ENCODE results near the gene ATP6V1B1.

ATP6V1B1 gene

DNA sequence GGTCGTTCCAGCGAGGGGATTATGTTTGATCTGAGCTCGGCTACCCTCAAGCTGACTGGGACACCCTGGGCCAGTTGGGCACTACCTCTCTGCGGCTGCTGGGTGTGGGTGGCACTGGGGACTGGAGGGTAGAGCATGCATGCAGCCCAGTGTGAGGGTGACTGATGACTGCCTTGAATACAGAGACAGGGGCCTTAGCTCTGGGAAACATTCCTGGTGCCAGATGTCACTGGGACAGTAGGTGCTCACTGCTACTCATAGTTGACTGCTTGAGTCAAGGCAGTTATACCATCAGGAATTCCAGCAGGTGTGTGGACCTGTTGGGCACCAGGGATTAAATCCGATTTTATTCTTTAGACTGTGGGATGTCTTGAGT lies 33.6 kb upstream of the ATP6V1B1 start:
- DNase-seq, result no peak

DNA sequence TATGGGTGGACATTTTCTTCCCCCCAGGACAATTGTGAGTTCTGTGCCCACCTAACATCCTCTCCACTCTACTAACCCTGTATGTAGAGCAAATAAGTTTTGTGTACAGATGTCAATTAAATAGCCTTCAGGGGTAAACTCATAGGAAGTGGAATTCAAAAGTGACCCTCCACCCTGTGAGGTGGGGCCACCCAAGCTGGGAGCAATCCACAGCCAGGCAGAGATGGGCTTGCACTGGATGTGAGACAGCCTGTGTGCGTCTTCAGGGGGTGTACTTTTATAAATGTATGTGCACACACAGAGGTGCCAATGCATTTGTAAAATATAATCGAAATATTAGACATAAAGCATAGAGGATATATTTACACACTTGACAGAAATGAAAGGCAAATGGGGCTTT lies 33.1 kb upstream of the ATP6V1B1 start:
- no peak for DNase-seq

DNA sequence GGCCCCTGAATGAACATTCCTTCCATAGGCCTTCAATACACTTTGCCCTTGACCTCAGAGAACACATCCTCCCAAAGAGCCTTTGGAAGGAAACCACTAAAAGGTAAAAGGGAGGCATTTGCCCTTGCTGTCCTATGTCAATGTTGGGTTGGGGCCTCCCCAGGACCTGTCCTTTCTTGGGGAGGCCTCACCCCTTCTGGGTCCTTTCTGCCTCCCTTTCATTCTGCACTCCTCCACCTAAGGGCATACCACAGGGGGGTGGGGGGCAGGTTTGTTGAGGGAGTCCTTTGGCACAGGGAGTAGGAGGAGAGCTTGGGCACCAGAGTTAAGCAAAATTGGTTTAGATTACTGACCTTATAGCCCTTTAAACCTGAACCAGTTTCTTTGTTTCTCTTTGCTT lies 32.5 kb upstream of the ATP6V1B1 start:
- DNase-seq, result no peak

DNA sequence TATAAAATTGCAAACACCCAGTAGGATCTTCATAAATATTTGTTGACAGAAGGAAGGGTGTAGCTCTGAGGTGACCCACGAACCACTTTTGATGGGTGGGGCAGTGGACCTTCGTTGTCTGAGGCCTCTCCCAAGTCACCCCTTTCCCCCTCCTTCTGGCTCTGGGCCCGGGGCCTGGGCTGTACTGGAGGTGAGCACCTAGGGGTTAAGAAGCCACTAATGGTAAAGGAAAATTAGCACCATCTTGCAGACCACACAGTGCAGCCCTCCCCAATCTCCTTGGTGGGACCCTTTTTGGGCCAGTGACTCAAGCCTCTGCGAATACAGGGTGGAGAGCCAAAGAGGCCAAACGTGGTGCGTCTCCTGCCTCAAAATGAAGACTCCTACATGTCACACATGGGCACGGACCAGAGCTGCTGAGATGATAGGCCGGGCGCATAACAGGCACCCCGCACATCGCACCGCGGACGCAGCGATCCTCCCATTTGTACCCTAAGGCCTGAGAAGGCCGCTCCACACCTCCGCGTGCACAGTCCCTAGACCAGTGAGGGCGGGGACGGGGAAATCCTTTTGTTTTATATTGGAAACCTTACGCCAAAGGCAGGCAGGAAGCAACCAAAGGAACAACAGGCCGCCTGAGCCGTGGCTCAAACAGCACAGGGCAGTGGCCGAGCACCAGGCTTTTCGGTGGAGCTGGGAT lies 31.9 kb upstream of the ATP6V1B1 start:
- no peak for DNase-seq

DNA sequence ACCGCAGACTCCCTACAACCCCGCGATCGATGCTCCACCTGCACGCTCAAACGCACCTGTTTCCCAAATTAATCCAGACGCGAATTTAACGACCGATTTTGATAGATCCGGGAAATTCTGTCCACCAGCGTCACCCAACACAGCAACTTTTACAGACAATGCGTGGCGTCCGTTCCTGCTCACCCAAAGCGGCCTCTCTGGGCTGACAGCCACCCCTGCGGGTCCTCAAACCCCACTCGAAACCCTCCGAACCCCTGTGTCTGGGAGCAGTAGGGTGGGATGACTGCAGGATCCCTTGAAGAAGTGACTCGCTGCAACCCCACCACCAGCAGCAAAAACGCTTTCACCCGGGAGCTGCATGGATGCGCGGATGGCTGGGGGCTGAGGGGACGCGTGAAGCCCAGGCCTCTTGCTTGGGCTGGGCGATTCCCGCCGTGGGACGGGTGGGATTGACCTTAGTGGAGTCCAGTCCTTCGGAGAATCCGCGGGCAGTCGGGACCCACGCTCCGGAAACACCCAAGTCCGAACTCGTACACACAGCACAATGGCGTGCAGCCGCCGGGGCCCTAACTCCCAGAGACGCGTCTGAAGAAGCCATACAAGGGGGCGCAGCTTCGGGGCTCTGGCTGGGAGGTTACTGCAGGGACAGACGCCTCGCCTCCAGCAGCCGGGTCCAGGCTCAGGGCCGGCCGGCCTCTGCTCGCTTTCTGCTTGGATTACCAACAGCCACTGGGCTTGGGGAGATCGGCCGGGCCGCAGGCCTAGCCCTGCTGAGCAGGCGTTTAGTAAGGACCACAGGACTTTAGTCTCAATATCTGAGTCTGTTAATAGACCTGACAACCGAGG lies 31.1 kb upstream of the ATP6V1B1 start:
- no peak for DNase-seq

DNA sequence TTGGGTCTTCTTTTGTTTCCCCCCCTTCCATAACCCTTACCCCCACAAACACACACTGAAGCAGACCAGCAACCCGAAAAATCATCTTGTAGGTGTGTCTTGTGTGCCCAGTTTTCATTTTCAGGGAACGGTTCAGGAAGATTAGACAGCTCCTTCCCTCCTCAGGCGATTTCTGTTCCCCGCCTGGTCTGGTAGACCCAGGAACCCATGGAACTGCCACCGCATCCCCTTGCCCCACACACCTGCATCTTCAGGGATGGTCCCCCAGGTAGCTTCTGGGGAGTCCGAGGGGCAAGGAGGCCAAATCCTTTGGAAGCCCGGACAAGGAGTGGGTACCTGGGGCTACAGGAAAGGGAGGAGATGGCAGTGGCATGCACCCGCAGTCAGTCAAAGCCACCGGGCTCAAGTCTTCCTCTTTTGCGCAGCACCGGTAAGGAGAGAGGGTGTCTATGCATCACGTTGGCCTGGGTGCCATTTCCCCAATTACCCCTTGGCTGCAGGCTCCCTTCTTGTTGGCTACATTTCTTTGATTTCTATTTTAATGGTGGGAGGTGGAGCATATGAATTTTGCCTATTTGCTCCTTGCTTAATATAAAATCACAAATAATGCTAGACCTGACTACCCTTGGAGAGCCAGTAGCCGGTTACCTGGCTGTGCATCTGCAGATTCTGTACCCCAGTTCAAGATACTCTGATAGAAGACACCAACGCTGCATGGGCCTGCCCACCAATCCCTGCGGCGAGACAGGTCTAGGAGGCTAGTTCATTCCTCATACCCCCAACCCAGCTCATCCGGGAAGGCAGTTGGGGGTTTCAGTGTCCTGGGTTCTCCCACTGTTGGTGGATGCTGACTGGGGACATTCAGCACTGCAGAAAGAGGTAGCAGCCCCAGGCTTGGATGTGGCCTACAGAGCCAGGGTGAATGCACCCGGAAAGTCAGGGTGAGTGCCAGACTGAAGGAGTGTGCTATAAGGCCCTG lies 30.0 kb upstream of the ATP6V1B1 start:
- DNase-seq, result no peak

DNA sequence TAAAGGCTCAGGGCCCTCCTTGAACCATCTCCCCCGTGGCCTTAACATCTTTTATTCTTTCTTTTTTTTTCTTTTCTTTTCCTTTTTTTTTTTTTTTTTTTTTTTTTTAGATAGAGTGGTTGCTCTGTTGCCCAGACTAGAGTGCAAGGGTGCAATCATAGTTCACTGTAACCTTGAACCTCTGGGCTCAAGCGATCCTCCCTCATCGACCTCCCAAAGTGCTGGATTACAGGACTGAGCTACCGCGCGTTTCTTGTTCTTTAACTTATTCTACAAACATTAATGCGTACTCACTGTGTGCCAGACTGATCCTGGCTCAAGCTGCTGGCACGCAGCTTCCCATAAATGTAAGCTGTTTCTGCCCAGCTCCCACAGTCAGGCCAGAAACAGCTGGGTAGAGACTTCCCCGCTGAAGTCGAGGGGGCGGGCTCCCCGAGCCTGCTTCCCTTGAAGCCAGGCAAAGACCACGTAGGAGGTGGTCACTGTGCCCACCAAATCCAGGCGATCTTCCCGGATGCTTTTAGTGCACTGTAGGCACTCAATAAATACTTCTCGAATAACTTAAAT lies 29.2 kb upstream of the ATP6V1B1 start:
- DNase-seq, result no peak

DNA sequence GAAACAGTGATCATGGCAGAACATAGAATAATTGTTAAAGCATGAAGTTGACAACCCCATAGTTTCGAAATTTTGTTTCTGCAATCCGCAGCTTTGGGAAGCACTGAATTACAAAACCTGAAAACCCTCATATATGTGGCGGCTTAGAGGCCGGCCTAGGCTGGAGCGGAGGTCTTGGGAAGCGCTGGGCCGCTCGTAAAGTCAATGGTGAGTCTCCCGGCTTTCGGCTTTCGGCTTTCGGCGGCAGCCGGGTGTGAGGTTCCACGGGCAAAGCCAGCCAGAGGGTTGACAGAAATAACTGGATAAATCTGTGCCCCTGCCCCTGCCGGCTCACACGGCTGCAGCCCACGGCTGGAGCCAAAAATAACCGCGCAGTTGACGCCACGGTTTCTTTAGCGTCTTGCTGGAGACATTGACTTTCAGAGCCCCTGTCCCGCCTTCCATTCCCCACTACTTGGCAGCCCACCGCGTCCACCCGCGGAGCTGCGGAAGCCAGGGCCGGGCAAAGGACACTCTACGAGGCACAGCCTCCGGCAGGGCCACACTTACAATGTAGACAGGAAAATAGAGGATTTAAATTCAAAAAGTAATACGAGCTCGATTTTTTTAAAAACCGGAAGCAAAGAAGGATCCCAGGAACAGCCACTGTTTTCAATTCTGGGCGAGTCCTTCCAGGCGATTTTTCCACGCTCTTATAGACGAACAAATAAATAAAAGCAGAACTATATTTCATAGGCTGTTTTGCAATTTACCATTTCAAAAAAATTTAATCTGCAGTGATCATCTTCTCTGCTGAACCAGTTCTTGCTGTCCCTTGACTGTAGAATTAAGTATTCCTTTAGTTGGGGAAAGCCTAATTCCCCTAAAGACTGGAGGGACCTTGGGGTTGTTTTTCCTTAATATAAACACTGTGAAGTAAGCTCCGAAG lies 28.3 kb upstream of the ATP6V1B1 start:
- no peak for DNase-seq

DNA sequence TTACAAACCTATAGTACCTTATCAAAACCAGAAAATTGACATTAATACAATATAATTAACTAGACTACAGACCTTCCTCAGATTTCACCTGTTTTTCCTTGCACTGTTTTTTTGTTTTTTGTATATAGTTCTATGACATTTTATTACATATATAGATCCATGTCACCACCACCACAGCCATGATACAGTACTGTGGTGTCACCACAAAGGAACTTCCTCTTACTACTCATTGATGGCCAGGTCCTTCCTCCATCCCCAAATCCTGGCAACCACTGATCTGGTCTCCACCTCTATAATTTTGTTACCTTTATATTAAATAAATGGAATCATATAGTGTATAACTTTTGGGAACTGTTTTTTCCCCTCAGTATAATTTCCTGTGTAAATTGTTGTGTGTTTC lies 19.4 kb upstream of the ATP6V1B1 start:
- DNase-seq, result no peak

DNA sequence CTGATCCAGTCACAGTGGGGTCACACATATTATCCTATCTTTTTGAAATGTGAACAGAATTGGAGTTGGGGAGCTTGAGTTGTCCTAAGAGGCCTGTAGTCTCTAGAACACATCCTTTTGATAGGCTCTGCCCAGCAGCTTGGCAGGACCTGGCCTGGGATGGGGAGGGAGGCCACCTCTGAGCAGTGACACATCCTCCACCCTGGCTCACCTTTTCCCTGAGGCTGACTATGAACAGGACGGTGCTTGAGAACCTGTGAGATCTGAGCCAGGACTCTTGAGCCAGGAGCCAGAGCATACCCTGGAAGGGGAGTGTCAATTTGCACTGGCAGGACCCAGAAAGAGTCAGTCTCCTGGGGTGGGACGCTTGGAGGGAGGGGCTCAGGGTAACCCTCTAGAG lies 17.7 kb upstream of the ATP6V1B1 start:
- no peak for DNase-seq

DNA sequence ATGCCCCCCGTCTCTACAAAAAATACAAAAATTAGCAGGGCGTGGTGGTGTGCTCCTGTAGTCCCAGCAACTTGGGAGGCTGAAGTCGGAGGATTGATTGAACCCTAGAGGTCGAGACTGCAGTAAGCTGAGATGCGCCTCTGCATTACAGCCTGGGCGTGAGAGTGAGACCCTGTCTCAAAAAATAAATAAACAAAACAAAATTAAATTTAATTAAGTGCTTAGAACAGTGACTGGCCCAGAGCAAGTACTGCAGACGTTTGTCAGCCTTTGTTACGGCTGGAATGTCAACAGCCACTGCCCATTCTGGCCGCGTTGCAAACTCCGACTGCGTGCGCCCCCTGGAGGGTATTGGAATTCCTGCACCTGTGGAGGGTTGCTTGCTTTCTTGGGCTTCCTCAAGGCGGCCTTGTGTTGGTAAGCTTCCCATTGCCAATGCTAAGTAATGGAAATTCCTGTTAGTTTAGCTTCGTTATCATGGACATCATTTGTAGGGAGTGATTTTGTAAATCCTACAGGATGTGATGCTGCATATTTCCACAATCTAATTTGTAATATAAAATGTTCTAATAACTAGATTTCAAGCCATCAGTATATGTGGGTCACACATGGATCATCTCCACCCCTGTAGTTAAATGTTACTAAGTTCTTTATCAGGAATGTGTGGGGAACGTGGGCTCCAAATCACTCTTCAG lies 15.9 kb upstream of the ATP6V1B1 start:
- no peak for DNase-seq

DNA sequence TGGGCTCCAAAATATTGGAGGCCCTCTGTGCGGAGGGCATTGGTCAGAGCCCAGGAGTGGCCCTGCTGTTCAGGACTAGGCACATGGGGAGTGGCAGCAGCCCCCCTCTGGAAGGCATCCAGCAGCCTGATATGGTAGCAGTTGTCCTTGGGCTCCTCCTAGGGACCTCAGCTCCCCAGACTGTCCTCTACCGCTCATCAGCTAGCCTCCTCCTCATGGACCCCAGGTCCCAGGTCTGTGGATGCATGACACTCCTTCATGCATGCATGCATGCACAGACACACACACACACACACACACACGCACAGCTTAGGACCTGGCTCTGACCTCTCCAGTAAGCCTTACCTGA lies 15.4 kb upstream of the ATP6V1B1 start:
- no peak for DNase-seq

DNA sequence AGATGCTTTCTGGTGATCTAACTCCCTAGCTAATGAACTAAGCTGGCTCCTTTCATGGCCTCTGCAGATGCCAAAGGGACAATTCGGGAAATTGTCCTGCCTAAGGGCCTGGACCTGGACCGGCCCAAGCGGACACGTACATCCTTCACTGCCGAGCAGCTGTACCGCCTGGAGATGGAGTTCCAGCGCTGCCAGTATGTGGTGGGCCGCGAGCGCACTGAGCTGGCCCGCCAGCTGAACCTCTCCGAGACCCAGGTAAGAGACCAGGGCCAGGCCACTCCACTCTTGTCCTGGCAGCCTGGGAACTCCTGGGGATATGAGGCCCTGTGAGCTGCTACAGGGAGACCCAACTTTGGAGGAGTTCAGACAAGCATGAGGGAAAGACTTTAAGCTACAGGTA lies 14.7 kb upstream of the ATP6V1B1 start:
- DNase-seq, result no peak

DNA sequence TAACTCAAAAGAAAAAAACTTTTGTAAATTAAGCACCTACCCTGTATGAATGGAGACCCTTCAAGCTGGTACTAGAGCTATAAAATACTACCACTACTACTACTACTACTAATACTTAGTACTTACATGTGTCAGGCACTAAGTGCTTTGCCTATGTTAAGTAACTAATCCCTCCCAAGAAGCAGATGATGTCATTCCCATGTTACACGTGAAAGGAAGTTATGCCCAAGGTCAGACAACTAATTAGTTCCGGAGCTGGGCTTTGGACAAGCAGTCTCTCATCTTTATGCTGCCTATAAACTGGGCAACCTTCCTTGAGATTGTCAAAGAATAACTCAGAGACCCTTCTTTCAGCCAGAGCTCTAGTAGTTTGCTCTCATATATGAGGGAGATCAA lies 13.9 kb upstream of the ATP6V1B1 start:
- DNase-seq, result no peak

DNA sequence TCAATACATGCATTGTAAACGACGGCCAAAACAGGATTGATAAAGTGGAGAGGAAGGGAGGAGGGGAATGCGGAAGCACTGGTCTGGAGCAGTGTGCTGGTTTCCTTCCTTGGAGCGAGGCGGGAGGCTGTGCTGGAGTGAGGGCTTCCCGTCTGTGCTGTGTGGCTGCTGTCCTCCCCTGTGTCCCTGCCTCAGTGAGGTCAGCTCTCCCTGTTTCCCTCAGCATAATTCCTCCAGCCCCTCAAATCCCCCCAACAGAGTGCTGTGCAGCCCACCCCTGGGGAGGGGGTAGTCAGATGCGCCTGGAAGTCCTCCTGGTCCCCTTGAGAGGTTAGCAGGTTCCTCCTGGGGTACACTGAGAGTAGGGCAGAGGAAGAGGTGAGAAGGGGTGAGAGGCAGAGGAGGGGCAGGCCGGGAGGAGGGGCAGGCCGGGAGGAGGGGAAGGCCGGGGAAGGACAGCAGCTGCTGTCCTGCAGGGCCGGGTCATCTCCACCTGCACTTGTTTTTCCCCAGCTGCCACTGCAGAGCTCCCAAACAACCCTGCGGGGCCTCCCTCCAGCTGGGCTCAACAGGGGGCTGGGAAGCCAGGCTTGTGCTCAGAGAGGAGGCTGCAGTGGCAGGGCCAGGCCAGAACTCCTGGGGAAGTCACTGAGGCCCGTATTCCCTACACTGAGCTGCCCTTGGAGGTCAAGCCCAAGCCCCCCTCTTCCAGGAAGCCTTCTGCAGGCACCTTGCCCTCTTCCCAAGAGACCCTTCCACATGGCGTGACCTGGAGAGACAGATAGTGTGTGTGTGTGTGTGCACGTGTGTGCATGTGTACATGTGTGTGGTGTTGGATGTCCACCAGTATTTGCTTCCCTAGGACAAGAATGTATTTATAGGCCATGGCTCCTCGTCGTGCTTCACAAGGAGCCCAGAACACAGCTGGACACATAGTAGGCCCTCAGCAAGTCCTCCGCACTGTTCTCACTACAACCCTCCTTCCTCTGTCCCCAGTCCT lies 13.2 kb upstream of the ATP6V1B1 start:
- no peak for DNase-seq

DNA sequence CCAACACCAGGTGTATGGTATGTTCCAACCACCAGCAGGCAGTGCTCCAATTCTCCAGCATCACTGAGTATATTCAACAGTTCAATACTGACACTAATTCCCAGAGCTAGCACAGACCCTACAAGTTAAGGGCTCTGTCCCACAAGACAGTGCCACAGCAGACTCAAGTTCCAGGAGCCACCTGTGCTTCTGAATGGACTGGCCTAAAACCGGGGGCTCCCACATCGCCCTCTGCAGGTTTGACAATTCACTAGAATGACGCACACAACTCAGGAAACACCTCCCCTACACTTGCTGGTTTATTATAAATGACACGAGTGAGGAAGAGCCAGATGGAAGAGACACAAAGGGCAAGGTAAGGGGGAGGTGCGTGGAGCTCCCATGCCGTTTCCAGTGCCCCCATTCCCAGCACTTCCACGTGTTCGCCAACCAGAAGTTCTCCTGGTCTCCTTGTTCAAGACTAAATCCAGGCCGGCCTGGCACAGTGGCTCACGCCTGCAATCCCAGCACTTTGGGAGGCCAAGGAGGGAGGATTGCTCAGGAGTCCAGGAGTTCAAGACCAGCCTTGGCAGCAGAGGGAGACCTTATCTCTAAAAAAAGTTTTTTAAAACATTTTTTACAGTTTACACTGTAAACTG lies 12.2 kb upstream of the ATP6V1B1 start:
- DNase-seq, result no peak

DNA sequence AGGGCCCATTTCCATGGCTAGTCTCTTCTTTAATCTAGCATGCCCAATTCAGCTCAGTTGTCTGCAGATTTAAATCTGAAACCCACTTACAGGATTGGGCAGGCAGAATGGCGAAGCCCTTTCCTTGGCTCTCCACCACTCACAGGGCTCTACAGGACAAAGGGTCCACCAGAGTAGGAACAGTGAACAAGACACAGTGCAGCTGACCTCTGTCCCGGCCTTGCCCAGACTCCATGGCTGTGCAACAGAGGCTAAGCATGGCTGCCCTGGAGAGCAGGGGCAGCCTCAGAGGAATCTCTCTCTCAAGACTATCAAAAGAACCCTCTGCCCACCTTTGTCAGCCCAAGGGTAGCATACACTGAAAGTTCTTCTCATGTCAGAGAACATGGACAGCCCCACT lies 9.7 kb upstream of the ATP6V1B1 start:
- no peak for DNase-seq

DNA sequence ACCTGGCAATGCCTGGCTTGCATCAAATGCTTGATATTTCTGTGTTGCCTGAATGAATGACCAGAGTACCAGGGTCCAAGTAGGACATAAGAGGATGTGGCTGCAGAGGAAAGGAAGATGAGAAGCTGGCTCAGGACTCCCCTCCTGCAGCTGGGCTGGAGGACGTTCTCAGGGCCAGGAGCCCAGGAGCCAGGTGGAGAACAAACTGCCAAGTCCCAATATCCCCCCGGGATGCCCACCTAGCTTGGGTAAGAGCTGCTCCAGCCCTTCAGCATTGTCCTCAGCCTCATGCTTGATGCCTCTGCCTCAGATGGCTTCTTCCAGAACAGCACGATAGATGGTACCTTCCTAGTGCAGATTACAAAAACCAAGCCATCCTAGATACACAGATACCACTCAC lies 8.6 kb upstream of the ATP6V1B1 start:
- no peak for DNase-seq

DNA sequence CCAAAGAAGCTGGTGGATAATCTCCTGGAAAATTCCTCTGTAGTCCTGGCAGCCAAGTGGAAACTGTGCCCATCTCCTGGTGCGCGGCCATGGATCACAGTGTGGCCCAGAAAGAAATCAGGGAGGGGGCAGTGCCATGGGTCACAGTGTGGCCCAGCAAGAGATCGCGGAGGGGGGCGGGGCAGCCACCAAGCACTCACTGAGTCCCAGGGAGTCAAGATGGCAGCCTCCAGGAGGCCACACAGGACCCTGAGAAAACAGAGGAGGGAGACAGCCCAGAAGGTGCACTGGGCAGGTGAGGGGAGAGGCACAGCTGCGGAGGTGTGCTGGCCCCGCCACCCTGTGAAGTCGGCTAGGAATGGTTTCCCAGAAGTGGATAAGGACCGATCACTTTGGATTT lies 8.1 kb upstream of the ATP6V1B1 start:
- DNase-seq, result no peak

DNA sequence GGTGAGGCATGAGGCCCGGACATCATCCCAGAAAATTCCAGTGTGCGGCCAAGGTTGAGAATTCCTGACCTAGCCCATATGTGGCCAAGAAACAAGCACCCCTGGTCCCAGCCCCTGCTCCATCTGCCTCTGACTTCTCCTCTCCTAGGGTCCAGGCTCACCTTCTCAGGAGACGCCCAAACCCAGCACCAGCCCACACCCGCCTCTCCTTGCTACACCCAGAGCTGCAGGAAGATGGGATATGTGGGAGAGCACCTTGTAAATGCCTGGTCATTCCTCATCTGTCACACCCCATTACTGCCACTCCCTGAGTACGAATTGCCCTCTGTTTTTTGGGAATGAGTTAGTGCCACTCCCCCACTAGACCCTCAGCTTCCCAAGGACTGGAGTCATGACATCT lies 7.3 kb upstream of the ATP6V1B1 start:
- no peak for DNase-seq

Data from NCI-H2081 treated with DMSO at 0.1 percent for 48 hours (cell line).